DMS79 treated with DMSO at 0.1 percent for 48 hours (cell line): Measurements from ENCODE around the gene CTH.
A peak's percentile ranks its signal among the peaks of the same experiment; 100 is the strongest.
"Not testable (repeated sequence)": the region's sequence is repeated elsewhere in the genome, so short reads cannot be mapped to it uniquely, and the experiment has no call there.

Source experiments
- DNase-seq: peaks from one replicate; lab custom pipeline; 2025; lab: John Stamatoyannopoulos, UW

Gene CTH

GRCh38 chr1:70410604-70411359 is at the start of gene CTH:
TSS of gene CTH (plus strand) at chr1:70411268. CDS start at chr1:70411416, 148 bp downstream.
- DNase-seq = peak; percentile 94

GRCh38 chr1:70361727-70362398 is 49.2 kb upstream of the CTH start:
- no peak for DNase-seq

- no peak for DNase-seq
Observed at GRCh38 chr1:70364439-70364838, 46.6 kb upstream of the CTH start.

- not testable (repeated sequence) for DNase-seq
Observed at GRCh38 chr1:70366425-70366952, 44.6 kb upstream of the CTH start.

GRCh38 chr1:70366997-70367396 is 44.1 kb upstream of the CTH start:
- not testable (repeated sequence) for DNase-seq

GRCh38 chr1:70367397-70367796 is 43.7 kb upstream of the CTH start:
- DNase-seq = not testable (repeated sequence)

- DNase-seq = not testable (repeated sequence)
Observed at GRCh38 chr1:70371586-70371985, 39.5 kb upstream of the CTH start.

- DNase-seq = no peak
Observed at GRCh38 chr1:70372426-70372825, 38.6 kb upstream of the CTH start.

- DNase-seq = not testable (repeated sequence)
Observed at GRCh38 chr1:70373580-70373979, 37.5 kb upstream of the CTH start.

- no peak for DNase-seq
Observed at GRCh38 chr1:70376196-70376595, 34.9 kb upstream of the CTH start.

- no peak for DNase-seq
Observed at GRCh38 chr1:70382682-70383081, 28.4 kb upstream of the CTH start.

- no peak for DNase-seq
Observed at GRCh38 chr1:70383483-70383882, 27.6 kb upstream of the CTH start.

- DNase-seq = no peak
Observed at GRCh38 chr1:70384542-70384941, 26.5 kb upstream of the CTH start.

- DNase-seq = no peak
Observed at GRCh38 chr1:70385477-70385876, 25.6 kb upstream of the CTH start.

GRCh38 chr1:70386121-70386520 is 24.9 kb upstream of the CTH start:
- DNase-seq = no peak

GRCh38 chr1:70387507-70387906 is 23.6 kb upstream of the CTH start:
- no peak for DNase-seq

- no peak for DNase-seq
Observed at GRCh38 chr1:70392626-70393025, 18.4 kb upstream of the CTH start.

- no peak for DNase-seq
Observed at GRCh38 chr1:70396607-70397006, 14.5 kb upstream of the CTH start.

GRCh38 chr1:70397013-70397412 is 14.1 kb upstream of the CTH start:
- no peak for DNase-seq

GRCh38 chr1:70400335-70400734 is 10.7 kb upstream of the CTH start:
- no peak for DNase-seq

GRCh38 chr1:70401974-70402373 is 9.1 kb upstream of the CTH start:
- DNase-seq = no peak

- DNase-seq = no peak
Observed at GRCh38 chr1:70403759-70404158, 7.3 kb upstream of the CTH start.

GRCh38 chr1:70405780-70406416 is 5.2 kb upstream of the CTH start:
- DNase-seq = no peak
